Stimulated activated CD8-positive, alpha-beta memory T cell treated with anti-CD3 and anti-CD28 coated beads, Interleukin-7, amount 100 ng/mL, for 1 hour (primary cell): ENCODE results near the gene RAD50.
"Not testable (repeated sequence)": the region's sequence is repeated elsewhere in the genome, so short reads cannot be mapped to it uniquely, and the experiment has no call there.

Experiments
- DNase-seq, 2 donors: peaks; one replicate each; pipeline ENCODE4 v3.0.0-alpha.2; 2020; ENCODE audit warnings: low read depth in 2 of 2

The RAD50 gene

DNA sequence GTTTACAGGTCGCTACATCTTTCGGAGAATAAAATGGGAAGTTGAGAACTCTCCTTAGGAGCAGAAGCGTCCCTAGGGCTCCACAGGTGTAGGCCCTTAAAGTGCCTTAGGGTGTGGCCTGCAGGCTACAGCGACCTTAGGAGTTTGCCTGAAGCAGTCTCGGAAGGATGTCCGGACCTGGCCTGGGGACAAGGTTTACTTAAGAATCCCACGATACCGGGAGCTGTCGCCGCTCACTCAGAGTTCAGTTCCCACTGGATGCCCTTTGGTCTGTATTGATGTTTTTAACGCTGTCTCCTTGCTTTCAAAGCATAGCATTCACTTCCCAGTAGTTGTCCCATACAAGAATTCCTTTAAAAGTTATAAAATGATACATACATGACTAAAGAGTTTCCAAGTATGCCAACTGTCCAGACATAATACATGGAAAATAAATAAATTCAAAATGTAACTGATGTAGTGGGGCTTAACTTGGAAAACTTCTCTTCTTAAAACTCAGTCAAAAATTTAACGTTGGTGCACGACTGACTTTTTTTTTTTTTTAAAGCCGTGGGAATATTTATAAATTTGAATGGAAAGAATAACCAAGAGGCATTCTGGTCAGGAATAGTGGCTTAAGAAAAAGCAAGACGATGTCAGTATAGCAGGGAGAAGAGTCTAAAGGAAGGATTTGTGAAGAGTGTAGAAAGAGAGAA, 848 bp downstream of the RAD50 start:
- no peak for DNase-seq

GRCh38 chr5:132559383-132560060, 2.7 kb downstream of the RAD50 start:
- no peak for DNase-seq

DNA sequence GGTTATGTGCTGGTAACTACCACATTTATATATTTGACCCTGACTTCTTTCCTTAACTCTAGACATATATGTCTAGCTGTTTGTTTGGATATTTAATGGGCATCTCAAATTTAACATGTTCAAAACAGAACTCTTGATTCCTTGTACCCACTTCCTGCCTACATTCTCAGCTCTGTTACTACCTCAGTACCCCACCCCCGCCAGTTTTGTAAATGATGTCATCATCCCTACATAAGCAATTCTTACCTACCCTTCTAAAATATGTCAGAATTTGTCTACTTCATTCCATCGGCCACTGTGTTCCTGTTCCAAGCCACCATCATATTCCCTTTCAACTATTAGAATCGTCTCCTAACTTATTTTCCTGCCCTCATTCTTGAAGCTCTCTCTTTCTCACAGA, 4.8 kb downstream of the RAD50 start:
- no peak for DNase-seq

- not testable (repeated sequence) for DNase-seq
These were observed 7.8 kb downstream of the RAD50 start for GRCh38 chr5:132564555-132564954.

- DNase-seq = no peak
These were observed 9.9 kb downstream of the RAD50 start for GRCh38 chr5:132566657-132567056.

DNA sequence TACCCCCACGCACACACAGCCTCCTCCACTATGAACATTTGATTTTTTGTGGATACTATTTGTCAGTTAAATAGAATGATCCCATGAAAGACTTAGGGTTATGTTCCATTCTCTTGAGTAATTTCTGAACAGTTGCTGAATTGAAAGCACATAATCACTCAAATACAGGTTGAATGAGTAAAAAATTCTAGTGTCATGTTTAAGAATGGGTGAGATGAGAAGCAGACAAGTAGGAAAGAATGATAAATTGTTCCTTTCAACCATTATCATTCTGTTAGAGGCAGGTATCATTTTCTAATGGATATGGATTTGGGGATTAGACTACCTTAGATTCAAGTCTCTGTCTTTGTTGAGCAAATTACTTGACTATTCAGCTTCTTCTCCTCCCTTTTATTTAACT, 19.3 kb downstream of the RAD50 start:
- no peak for DNase-seq

- DNase-seq = not testable (repeated sequence)
These were observed 27.8 kb downstream of the RAD50 start for GRCh38 chr5:132584560-132584959.

DNA sequence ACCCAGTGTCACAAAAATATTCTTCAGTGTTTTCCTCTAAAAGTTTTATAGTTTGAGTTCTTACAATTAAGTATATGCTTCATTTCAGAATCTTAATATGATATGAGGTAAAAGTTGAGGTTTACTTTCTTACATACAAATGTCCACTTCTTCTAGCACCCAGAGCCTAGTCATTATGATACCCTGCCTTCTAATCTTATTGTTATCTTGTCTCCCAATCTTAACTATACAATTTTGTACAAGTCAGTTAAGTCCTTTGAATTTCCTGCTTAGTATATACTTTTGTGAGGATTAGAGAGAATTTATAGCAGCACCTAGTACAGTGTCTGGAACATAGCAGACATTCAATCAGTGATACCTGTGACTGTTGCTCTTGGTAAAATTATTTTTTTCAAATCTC, 29.3 kb downstream of the RAD50 start:
- DNase-seq = no peak

DNA sequence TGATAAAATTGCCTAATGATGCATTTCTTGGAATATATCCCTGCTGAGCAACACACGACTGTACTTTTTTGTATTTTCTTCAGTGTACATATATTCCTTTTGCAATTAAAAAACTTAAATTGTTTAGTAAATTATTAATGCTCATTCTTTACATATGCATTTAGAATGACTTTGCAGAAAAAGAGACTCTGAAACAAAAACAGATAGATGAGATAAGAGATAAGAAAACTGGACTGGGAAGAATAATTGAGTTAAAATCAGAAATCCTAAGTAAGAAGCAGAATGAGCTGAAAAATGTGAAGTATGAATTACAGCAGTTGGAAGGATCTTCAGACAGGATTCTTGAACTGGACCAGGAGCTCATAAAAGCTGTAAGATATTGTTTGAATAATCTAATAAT, 32.7 kb downstream of the RAD50 start:
- no peak for DNase-seq

- no peak for DNase-seq
These were observed 34.4 kb downstream of the RAD50 start for GRCh38 chr5:132591145-132591544.

- DNase-seq = no peak
These were observed 35.7 kb downstream of the RAD50 start for GRCh38 chr5:132592521-132592920.

DNA sequence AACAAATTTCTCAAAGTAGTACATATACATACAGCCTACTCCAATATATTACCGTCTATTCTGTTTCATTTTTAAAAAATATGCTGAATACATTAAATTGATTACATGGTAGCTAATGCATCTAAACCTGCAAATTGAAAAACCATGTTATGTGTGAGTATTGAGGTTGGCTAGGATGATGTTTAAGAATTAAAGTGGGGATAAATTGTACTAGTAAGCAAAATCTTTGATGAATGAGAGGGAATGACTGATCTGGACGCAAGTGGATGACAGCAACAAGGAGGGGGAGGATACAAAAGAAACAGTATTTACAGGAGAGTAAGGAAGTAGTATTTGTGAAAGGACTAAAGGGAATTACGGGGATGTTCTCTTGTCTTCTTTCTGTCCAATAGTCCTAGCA, 37.4 kb downstream of the RAD50 start:
- no peak for DNase-seq

DNA sequence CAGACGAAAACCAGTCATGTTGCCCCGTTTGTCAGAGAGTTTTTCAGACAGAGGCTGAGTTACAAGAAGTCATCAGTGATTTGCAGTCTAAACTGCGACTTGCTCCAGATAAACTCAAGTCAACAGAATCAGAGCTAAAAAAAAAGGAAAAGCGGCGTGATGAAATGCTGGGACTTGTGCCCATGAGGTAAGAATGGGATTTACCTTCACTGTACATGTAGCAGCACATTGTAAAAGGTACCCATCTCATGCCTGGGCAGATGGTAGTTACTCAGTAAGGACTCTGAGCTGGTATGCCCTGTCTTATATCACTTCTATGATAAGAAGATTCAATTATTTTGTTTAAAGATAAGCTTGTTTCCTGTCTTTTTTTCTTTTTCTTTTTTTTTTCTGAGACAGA, 38.8 kb downstream of the RAD50 start:
- no peak for DNase-seq

DNA sequence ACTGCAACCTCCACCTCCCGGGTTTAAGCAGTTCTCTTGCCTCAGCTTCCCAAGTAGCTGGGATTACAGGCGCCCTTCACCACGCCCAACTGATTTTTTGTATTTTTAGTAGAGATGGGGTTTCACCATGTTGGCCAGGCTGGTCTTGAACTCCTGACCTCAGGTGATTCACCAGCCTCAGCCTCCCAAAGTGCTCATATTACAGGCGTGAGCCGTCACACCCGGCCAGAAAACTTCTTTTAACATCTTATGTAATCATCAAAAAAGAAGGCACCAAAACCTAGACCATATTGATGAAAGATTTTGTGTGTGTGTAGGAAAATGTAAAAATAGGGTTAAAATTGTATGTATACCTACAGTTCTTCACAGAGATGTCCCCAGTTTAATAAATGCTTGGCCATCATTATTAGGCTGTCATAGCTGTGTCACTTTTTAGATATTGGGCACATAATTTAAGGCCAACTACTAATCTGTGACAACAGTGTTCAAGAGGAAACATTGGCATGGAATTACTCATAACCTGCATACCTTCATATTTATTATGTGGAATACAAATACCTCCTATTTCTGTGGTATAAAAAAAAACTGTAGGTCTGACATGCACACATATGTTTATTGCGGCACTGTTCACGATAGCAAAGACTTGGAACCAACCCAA, 44.4 kb downstream of the RAD50 start:
- DNase-seq = no peak

- no peak for DNase-seq
These were observed 50.3 kb downstream of the RAD50 start for GRCh38 chr5:132607095-132607494.

DNA sequence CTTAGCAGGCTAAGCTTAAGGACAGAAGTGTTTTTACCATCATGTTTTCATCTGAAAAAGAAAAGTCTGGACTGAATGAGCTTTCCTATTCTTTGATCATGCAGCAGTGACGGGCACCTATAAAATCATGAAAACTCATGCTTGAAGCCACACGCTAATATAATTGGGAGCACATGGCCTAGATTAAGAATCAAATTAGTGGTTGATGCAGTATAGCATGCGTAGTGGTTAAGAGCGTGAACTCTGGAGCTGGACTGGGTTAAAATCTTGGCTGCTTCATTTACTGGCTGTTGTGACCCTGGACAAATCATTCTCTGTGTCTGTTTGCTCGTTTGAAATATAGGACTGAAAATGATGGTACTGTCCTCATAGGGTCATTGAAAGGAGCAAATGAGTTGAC, 51.3 kb downstream of the RAD50 start:
- no peak for DNase-seq

- no peak for DNase-seq
These were observed 55.2 kb downstream of the RAD50 start for GRCh38 chr5:132611965-132612364.

- DNase-seq = no peak
These were observed 56.1 kb downstream of the RAD50 start for GRCh38 chr5:132612846-132613245.

DNA sequence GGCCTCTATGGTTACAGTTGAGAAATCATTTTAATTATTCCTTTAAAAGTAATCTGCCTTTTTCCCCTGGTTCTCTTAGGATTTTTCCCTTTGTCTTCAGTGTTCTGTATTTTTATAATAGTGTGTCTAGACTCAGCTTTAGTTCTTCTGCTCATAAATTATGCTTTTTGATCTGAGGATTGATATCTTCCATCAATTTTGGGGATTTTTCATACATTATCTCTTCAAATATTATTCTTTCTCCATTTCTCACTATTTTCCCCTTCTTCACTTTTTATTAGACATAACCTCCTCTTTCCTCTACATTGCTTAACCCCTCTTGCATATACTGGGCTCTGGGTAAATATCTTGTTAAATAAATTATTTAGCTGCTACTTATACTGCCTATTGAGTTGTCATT, 64.9 kb downstream of the RAD50 start:
- DNase-seq = no peak

DNA sequence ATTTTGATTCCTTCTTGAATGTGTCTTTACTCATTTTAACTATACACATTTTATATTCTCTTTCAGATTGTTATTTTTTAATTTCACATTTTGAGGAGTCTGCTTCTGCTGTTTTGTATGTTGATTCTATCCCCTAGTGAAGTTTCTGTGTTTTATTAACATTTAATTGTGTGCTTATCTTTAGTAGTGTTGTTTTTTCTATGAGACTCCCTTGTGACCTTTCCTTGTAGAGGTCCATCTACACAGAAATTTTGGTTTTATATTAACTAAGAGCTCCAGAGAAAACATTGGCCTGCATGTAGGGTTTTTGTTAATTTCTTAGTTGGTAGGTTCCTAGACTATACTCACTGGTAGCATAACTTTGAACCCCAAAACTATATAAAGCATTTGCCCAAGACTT, 65.8 kb downstream of the RAD50 start:
- no peak for DNase-seq

DNA sequence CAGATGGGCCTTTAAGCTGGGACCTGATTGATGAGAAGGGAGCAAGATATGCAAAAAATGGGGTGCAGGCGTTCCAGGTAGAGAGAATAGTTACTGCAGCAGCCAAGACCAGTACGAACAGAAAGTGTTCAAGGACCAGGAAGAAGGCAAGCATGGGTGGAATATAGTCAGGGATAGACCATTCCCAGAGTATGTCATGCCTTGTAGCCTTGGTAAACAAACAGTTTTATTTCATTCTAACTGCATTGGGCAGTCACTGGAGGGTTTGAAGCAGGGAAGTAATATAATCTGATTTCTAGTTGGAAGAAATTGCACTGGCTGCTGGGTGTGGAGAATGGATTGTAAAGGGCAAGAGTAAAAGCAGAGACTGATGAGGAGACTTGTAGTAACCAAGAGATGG, 70.7 kb downstream of the RAD50 start:
- no peak for DNase-seq

DNA sequence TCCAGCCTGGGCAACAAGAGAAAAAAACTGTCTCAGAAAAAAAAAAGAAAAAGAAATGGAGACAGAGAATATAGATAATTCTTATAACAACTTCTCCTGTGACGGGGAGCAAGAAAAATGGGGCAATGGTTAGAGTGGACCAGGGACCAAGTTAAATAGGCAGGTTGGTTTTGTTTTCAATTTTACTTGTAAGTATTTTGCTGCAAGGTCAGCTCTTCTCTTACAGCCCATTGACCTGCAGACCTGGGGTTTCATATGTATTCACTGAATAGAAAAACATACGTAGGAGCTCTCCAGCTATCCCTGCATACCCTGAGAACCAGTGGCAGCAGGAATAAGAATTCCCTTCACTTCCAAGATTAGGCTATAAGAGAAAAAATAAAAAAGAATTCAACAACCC, 72.0 kb downstream of the RAD50 start:
- no peak for DNase-seq

DNA sequence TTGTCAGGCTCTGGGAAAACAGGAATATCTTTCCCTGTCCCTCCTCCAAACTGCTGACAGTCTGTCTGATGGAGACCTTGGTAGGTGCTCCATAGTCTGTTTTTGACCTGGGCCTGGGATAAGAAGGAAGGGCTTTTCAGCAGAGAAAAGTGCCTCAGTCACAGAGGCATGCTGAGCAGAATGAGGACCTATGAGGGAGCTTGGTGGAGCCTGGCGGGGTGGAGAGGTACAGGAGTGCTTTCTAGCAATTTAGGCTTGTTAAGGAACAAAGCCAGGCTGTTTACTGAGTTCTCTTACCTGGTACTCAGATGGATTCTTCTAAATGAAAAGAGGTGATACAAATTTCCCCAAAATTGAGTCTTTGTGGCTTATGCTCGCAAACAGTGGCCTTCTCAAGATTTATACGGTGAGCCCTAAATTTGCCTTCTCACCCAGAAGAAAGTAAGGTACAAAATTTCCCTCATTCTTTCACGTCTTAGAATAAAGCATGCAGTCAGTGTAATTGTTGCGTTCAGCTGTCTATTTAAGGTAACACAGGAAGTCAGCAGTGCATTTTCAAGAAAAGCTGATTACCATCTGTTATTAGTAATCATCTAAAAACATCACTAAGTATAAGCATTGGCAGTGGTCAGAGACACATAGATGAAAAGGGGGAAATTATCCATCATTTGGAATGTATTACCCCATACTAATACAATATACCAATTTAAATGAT, 72.6 kb downstream of the RAD50 start:
- no peak for DNase-seq
